Left ventricle myocardium superior (tissue), 1 donor: Measurements from ENCODE around the gene CENPS. TPM values are rescaled to one million over a fixed set of nuclear protein-coding genes. Genes with fewer than 3 reads are reported as not detected.
A peak's percentile ranks its signal among the peaks of the same experiment; 100 is the strongest.

ENCODE experiments used
- ATAC-seq: fragments of 200-7000 bp; cut with Tn5 transposase; one replicate; pipeline ENCODE4 v1.9.1; 2020; ENCODE audit warnings: mild to moderate bottlenecking, moderate library complexity
- DNase-seq: peaks from one replicate; pipeline ENCODE4 v3.0.0-alpha.2; 2020
- intact Hi-C: fragments of 100-400 bp; cut with micrococcal nuclease; formaldehyde crosslinking; loops from one replicate; pipeline ENCODE4 v1.11.0; 2022
- long read RNA-seq: library from polyadenylated mRNA; unstranded; transcript quantifications from one replicate; pipeline ENCODE4 v2.0.0, GENCODE V29; 2021
- total RNA-seq: library from RNA; stranded (reverse); fragmentation: NEBNext Ultra II Directional; extraction: Animal tissue kit (Norgen Biotek cat#: 25700); gene quantifications from one replicate; pipeline ENCODE4 v1.2.1, GENCODE V29; 2021
- donor health status: DM: no; HTN: yes; CAD: no; lungs with severe emphysema.

The CENPS gene
- 5.5 TPM for total RNA-seq
- long read RNA-seq, transcript CENPS-204 (5 exons, 914 nt): major isoform, 6 of 8 reads
- long read RNA-seq, partial matches to known transcripts: 0 of 8 reads
- long read RNA-seq, other reads (novel, unspliced or antisense): 0 of 8 reads

DNA sequence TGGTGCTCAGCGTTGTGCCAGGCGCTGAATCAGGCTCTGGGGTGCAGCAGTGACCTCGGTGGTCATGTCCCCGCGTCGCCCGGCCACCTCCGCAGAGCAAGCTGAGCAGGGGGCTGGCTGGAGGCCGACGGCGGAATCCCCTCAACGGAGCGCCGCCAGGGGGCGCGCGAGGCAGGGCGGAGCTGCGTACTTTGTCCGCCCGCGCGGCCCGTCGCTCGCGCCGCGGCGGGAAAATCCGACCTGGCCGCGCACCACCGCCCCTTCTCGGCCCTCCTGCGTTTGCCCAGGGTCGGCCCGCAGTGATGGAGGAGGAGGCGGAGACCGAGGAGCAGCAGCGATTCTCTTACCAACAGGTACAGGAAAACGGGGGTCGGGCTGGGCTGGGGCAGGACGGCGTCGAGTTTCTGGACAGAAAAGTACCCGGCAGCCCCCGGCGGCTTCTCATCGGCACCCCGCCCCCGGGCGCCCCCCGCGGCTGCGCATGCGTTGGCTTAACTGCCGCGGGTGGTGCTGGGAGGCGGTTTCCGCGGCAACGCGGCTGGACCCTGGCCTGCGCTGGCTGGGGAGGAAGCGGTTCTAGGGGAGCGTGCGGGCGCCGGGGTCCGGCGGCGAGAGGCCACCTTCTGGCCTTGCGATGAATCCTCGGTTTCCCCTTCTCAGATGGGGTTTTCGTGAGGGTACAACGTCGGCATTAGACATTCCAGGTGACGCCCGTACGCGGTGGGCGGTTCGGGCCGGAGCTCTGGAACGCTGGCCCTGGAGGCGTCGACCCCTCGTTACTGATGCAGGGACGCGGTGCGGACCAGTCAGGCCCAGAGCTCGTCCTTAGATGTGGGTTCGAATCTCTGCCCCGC, at the start of gene CENPS:
Gene CENPS, plus strand, starts transcription at position 218 of the 854 bp plus-strand sequence. Its CDS starts 85 bp downstream, at position 303.
- DNase-seq (peak; percentile 97), ATAC-seq (peak; percentile 97)
- intact Hi-C loops: no loop called here

DNA sequence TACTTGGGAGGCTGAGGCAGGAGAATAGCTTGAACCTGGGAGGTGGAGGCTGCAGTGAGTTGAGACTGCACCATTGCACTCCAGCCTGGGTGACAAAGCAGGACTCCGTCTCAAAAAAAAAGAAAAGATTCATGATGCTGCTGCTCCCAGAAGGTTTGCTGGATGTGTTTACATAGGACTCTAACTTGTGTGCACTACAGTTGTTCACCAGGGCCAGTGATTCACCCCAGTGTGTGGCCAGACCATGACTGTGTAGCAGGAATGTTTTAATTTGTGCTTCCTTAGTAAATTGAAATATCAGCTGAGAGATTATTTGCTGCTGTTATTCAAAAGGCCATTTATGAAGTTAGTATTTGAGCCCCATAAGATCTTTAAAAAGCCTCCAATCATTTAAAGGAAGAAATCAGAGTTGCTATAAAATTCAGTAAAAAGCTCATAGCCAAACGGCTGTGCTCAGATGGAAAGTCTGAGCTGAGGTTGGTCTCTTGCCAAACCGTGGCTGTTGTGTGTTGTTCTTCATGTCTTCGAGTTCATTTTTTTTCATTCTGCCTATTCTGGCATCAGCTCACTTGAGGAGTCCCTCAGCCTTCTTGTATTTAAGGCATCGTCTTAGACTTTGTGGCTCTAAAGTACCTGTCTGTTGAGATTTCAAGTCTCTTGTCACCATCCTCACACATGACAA, 49.5 kb upstream of the CENPS start:
- ATAC-seq (no peak), DNase-seq (no peak)
- intact Hi-C loops: no loop called here

- no peak for ATAC-seq
- DNase-seq: no peak
- intact Hi-C loops: no loop called here
Observed at GRCh38 chr1:10383630-10384029, 46.6 kb upstream of the CENPS start.

GRCh38 chr1:10384219-10384618, 46.0 kb upstream of the CENPS start:
- intact Hi-C loops: no loop called here

GRCh38 chr1:10386761-10387676, 43.2 kb upstream of the CENPS start:
- ATAC-seq: no peak
- no peak for DNase-seq

More at GRCh38 chr1:10384219-10384618, 46.0 kb upstream of the CENPS start:
- ATAC-seq (no peak), DNase-seq (no peak)

DNA sequence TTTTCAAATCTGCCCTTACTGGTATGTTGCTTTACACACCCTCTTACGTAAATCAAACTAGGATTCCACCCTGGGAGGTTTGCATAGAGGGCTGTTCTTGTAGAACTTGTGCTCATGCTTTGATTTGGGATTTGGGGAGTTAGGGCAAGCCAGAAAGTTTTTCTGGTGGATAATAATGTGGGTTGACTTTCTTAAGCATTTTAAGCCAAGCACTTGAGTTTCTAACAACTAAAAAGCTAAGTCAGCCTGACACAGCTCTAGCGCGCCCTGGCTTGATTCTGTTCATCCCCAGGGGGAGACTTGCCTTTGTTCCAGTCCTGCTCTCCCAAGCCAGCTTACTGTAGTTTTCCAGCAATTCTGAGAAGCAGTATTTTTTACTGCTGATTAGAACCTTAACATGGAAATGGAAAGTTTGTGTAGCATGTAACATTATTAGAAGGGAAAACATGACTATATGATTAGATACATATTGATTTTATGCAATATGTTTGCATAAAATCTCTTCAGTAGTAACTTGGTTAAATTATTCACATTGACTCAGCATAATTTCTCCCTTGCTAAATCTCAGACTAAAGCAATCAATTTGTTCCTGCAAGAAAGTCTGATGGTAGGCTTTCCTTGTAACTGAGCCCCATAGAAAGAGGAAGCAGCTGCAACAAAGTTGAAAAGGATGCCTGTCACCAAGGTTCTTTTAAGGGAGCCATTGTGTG, 42.4 kb upstream of the CENPS start:
- ATAC-seq: peak; percentile 88
- intact Hi-C loops: no loop called here
- DNase-seq: peak; percentile 49

More at GRCh38 chr1:10386761-10387676, 43.2 kb upstream of the CENPS start:
- intact Hi-C loops: no loop called here

GRCh38 chr1:10388387-10388715, 41.9 kb upstream of the CENPS start:
- peak; percentile 9 for ATAC-seq
- no peak for DNase-seq
- intact Hi-C loops: no loop called here

GRCh38 chr1:10389271-10389973, 40.8 kb upstream of the CENPS start:
- intact Hi-C loops: no loop called here
- DNase-seq: no peak
- no peak for ATAC-seq

DNA sequence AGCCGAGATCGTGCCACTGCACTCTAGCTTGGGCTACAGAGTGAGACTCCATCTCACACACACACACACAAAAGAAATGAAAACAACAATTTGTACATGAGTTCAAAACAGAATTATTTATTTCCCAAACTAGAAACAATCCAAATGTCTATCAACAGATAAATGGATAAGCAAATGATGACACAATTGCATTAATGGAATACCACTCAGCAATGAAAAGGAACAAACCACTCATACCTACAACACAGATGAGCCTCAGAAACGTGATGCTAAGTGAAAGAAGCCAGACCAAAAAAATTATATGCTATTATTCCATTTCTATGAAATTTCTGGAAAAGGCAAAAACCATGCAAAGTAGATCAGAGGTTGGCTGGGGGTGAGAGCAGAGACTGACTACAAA, 33.4 kb upstream of the CENPS start:
- DNase-seq (no peak), ATAC-seq (no peak)
- intact Hi-C loops: no loop called here

- ATAC-seq: no peak
- intact Hi-C loops: no loop called here
- no peak for DNase-seq
Observed at GRCh38 chr1:10398278-10398733, 31.9 kb upstream of the CENPS start.

DNA sequence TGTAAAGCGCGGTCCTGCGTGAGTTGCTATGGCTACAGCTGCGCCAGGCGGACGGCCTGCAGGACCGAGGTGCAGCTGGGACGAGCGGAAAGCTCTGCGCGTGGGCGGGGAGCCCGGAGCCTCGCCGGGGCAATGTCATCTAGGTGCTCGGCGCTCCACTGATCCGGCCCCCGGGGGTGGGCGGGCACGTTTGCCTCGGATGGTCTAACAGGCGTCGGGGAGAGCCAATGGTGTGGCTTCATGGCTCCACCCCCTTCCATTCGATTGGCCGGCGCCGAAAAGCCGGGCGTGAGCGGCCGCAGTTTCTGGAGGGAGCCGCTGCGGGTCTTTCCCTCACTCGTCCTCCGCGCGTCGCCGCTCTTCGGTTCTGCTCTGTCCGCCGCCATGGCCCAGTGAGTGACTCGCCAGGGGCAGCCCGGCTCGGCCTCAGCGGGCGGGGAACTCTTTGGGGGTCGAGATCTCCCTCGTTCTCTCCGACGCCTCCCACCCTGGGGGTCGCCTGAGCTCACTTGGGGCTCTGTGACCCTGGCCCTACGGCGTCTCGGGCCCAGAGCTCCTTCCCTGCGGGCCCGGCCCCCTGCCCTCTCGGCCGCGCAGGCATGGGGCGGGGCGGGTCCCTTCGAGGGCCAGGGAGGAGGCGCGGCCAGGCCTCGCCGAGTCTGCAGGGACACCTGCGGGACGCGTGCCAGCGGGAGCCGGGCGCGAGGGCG, 31.3 kb upstream of the CENPS start, which contains the start of gene PGD:
Gene PGD, plus strand, starts transcription at position 331 of the 710 bp plus-strand sequence. Its CDS starts 54 bp downstream, at position 385.
- intact Hi-C loops: no loop called here
- peak; percentile 99 for DNase-seq
- peak; percentile 98 for ATAC-seq

DNA sequence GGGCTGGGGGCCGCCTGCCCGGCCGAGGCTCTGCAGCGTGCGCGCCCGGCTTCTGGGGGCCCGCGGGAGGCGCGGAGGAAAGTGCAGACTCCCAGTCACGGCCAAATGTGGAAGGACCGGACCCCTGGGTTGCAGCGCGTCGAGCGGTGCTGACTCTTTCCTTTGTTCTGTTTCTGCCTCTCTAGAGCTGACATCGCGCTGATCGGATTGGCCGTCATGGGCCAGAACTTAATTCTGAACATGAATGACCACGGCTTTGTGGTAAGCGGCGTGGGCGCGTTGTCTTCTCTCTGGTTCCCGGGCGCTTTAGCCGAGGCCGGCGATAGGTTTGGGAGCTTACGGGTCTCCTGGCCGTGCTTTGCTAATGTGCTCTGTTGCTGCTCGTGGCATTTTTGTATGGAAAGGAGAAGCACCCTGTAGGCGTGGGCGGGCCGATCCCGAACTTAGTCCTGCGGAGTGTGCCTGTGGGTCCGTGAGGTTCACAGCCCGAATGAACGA, 30.7 kb upstream of the CENPS start:
- DNase-seq: peak; percentile 45
- intact Hi-C loops: no loop called here
- ATAC-seq: no peak

GRCh38 chr1:10400013-10400412, 30.2 kb upstream of the CENPS start:
- DNase-seq (no peak), ATAC-seq (no peak)
- intact Hi-C loops: no loop called here

DNA sequence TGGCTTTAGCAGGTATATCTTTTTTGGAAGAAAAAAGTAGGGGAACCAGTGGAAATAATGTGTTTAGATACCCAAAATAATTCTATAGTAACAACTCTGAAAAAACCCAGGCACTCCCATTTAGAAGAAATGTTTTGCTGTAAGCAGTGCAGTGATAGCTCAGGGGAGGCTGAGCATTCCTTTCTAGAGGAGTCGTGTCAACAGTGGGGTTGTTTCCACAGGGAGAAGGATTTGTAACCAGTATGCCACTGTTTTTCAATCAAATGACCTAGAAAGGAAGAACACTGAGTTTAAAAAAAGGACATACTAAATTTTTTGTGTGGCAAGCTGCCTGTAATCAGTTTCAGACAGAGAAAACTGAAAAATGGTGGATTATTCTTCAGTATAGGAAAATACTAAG, 29.0 kb upstream of the CENPS start:
- no peak for DNase-seq
- ATAC-seq: no peak
- intact Hi-C loops: no loop called here

DNA sequence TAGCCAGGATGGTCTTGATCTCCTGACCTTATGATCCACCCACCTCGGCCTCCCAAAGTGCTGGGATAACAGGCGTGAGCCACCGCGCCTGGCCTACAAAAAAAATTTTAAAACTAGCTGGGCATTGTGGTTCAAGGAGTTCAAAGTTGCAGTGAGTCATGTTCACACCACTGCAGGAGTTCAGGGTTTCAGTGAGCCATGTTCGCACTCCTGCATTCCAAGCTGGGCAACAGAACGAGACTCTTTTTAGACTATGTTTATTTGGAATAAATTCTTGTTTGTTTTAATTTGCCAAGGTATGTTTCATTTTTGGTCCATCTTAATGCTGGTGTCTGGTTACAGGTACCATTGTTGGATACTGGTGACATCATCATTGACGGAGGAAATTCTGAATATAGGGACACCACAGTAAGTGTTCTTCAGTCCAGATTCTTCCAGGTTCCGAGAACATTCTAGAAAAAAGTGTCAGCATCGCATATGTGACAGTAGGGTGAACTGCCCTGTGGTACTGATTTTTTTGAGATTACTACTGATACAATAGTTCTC, 27.4 kb upstream of the CENPS start:
- DNase-seq (no peak), ATAC-seq (no peak)
- intact Hi-C loops: no loop called here

DNA sequence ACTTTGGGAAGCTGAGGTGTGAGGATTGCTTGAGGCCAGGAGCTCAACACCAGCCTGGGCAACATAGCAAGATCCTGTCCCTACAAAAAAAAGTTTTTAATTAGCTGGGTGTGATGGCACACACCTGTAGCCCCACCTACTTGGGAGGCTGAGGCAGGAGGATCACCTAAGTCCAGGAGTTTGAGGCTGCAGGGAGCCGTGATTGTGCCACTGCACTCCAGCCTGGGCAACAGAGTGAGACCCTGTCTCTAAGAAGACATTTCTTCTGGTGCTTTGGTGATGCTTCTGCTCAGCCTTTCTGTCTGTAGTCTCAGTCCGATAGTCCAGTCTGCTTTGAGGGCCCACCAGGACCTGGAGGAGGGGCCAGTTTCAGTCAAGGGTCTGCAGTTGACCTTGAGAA, 23.0 kb upstream of the CENPS start:
- DNase-seq (no peak), ATAC-seq (no peak)
- intact Hi-C loops: no loop called here
